PC-9 (cell line): Measurements from ENCODE around the gene RAB11FIP2.

Experiments used
- CTCF ChIP-seq: fragments of 200-600 bp; sonication (generic); conservative IDR thresholded peaks from 2 replicates; pipeline ENCODE4 v1.6.1; 2017; ENCODE audit warnings: mixed run types, antibody characterized with exemption, mild to moderate bottlenecking, moderate library complexity
- EZH2 ChIP-seq: fragments of 200-600 bp; sonication (generic); IDR thresholded peaks from 2 replicates; pipeline ENCODE4 v1.8.0; 2017; ENCODE audit warnings: antibody characterized with exemption, low read depth

- TF ChIP-seq CTCF (no peak), EZH2 (no peak)
These were observed 66.5 kb downstream of the RAB11FIP2 start for GRCh38 chr10:117980216-117980615.
